H7 (cell line): ENCODE measurements around the gene SIPA1L2. TPM values are rescaled to one million over a fixed set of nuclear protein-coding genes. Genes with fewer than 3 reads are reported as not detected.
"Not testable (repeated sequence)": the region's sequence is repeated elsewhere in the genome, so short reads cannot be mapped to it uniquely, and the experiment has no call there.

Experiments
- DNase-seq: peaks from one replicate; pipeline ENCODE4 v3.0.0; 2012
- H3K27me3 ChIP-seq: 2 replicates; pipeline ENCODE4 v1.6.0; 2011; ENCODE audit warnings: mild to moderate bottlenecking, low read length; ENCODE audit not compliant: control insufficient read depth, insufficient read depth
- H3K36me3 ChIP-seq: replicated peaks from 2 replicates; pipeline ENCODE4 v1.5.1; 2011; ENCODE audit warnings: low read length; ENCODE audit not compliant: control insufficient read depth, insufficient read depth
- H3K4me3 ChIP-seq: 2 replicates; pipeline ENCODE4 v1.5.1; 2011; ENCODE audit warnings: low read depth, mild to moderate bottlenecking, control low read depth, low read length, moderate library complexity; ENCODE audit not compliant: insufficient read depth
- total RNA-seq: library from RNA; depleted of rRNA; stranded (reverse); fragments of >200 nt; shearing (Covaris generic); gene quantifications from 2 replicates; pipeline ENCODE4 v1.2.3, GENCODE V29; 2014

Gene SIPA1L2
- total RNA-seq, 1 experiment from 2014 or later, result 45.6 TPM

- H3K4me3 ChIP-seq, result no peak overlapping the region
- no peaks in the 10 kb centered on the region for H3K27me3 ChIP-seq
- DNase-seq, result no peak
- H3K36me3 ChIP-seq, result no peaks in the 10 kb centered on the region
Measured at GRCh38 chr1:232615306-232615800, 14.6 kb downstream of the SIPA1L2 start.

DNA sequence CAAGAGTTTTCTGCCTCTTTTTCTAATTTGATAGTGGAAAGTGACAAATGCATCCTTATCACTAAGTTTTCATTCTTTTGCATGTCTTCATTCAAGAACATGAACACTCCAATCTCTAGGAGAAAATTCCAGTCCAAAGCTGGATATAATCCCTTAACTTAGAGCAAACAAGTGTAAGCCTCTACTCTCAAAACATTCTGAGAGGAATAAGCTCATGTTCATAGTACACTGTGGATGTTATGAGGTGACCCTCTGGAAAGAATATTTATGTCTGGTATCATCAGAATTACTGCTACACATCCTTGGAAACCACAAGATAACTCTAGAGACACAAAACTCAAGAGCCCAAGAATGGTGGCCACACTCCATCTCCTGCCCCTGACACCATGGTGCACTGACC is 15.1 kb downstream of the SIPA1L2 start:
- no peaks in the 10 kb centered on the region for H3K36me3 ChIP-seq
- H3K4me3 ChIP-seq, result no peak overlapping the region
- H3K27me3 ChIP-seq, result no peaks in the 10 kb centered on the region
- DNase-seq, result no peak

GRCh38 chr1:232613752-232614381 is 16.1 kb downstream of the SIPA1L2 start:
- no peak overlapping the region for H3K4me3 ChIP-seq
- DNase-seq, result no peak
- no peaks in the 10 kb centered on the region for H3K27me3 ChIP-seq
- no peaks in the 10 kb centered on the region for H3K36me3 ChIP-seq

- not testable (repeated sequence) for H3K4me3 ChIP-seq, DNase-seq, H3K27me3 ChIP-seq, H3K36me3 ChIP-seq
Measured at GRCh38 chr1:232612836-232613235, 17.1 kb downstream of the SIPA1L2 start.

DNA sequence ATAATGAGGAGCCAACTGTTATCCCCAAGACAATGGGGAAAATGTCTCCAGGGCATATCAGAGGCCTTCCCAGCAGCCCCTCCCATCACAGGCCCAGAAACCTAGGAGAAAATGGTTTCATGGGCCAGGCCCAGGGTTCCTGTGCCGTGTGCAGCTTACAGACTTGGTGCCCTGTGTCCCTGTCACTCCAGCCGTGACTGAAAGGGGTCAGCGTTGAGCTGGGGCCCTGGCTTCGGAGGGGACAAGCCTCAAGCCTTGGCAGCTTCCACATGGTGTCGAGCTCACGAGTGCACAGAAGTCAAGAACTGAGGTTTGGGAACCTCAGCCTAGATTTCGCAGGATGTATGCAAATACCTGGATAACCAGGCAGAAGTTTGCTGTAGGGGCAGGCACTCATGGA is 18.1 kb downstream of the SIPA1L2 start:
- DNase-seq, result no peak
- no peaks in the 10 kb centered on the region for H3K36me3 ChIP-seq

DNA sequence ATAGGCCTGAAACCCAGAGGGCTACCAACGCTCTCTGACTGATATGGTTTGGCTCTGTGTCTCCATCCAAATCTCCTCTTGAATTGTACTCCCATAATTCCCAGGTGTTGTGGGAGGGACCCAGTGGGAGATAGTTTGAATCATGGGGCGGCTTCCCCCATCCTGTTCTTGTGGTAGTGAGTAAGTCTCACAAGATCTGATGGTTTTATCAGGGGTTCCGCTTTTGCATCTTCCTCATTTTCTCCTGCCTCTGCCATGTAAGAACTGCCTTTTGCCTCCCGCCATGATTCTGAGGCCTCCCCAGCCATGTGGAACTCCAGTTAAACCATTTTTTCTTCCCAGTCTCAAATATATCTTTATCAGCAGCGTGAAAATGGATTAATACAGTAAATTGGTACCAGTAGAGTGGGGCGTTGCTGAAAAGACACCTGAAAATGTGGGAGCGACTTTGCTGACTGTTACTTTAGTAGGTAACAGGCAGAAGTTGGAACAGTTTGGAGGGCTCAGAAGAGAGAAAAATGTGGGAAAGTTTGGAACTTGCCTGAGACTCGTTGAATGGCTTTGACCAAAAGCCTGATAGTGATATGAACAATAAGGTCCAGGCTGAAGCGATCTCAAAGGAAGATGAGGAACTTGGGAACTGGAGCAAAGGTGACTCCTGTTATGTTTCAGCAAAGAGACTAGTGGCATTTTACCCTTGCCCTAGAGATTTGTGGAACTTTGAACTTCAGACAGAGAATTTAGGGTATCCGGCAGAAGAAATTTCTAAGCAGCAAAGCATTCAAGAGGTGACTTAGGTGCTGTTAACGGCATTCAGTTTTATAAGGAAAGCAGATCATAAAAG is 18.8 kb downstream of the SIPA1L2 start:
- H3K27me3 ChIP-seq, DNase-seq, H3K36me3 ChIP-seq, H3K4me3 ChIP-seq: not testable (repeated sequence)

More for the DNA sequence above, 18.1 kb downstream of the SIPA1L2 start:
- H3K4me3 ChIP-seq, result no peak overlapping the region
- H3K27me3 ChIP-seq, result no peaks in the 10 kb centered on the region

DNA sequence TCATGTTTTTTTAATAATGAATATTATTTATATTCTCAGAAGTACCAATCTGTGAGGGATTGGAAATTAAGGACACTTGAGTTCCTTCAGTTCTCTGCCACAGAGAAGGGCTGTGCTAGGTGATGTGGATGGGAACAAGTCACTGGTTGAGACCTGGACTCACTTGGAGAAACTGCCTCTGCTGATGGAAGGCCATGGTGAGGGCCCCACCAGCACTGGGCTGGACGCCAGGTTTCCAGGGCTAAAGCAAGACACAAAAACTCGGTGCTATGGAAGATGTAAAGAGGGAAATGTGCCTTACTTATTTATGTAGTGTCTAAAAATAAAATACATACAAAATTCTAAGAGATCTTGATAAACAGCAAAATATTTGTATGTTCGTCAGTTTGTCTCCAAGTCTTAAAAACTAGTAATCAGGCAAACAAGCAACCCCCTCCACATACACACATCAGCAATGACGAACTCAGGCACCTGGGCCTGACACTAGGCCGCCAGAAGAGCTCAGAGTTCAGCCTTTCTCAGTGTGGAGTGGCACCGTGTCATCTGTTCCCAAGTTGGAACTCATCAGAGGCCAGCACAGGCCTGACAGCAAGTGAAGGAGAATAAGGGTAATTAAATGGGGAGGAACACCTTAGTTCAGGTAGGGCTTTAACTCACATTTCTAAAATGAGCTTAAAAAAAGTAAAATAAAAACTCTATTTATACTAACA is 19.6 kb downstream of the SIPA1L2 start:
- no peaks in the 10 kb centered on the region for H3K27me3 ChIP-seq
- H3K36me3 ChIP-seq, result no peaks in the 10 kb centered on the region
- no peak for DNase-seq
- no peak overlapping the region for H3K4me3 ChIP-seq

DNA sequence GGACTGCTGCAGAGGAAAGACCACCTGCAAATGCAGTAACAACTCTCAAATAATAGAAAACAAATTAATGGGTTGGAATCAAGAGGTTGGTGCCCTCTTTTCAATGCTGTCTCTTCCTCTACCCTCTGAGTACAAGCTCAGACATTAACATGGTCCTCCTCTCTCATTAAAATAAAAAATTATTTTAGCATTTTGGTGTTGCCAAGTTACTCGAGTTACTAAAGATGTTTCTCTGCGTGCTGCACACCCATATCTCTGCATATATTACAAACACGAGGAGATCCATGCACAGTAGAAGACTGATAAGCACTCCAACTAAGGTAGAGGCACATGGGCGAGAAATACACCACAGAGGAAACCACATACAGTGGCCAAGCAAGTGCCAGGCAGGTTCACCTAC is 21.5 kb downstream of the SIPA1L2 start:
- Histone ChIP-seq H3K36me3 (no peaks in the 10 kb centered on the region; the same call in 1 of the 2 replicates), H3K27me3 (no peaks in the 10 kb centered on the region), H3K4me3 (no peak overlapping the region)
- DNase-seq, result no peak

- Histone ChIP-seq H3K36me3 (no peaks in the 10 kb centered on the region; the same call in 1 of the 2 replicates), H3K4me3 (no peak overlapping the region), H3K27me3 (no peaks in the 10 kb centered on the region)
- DNase-seq, result no peak
Measured at GRCh38 chr1:232602622-232603021, 27.3 kb downstream of the SIPA1L2 start.

GRCh38 chr1:232600424-232601258 is 29.3 kb downstream of the SIPA1L2 start:
- no peak overlapping the region for H3K4me3 ChIP-seq
- no peaks in the 10 kb centered on the region for H3K27me3 ChIP-seq
- peak; percentile 37 for DNase-seq
- no peaks in the 10 kb centered on the region; the same call in 1 of the 2 replicates for H3K36me3 ChIP-seq

DNA sequence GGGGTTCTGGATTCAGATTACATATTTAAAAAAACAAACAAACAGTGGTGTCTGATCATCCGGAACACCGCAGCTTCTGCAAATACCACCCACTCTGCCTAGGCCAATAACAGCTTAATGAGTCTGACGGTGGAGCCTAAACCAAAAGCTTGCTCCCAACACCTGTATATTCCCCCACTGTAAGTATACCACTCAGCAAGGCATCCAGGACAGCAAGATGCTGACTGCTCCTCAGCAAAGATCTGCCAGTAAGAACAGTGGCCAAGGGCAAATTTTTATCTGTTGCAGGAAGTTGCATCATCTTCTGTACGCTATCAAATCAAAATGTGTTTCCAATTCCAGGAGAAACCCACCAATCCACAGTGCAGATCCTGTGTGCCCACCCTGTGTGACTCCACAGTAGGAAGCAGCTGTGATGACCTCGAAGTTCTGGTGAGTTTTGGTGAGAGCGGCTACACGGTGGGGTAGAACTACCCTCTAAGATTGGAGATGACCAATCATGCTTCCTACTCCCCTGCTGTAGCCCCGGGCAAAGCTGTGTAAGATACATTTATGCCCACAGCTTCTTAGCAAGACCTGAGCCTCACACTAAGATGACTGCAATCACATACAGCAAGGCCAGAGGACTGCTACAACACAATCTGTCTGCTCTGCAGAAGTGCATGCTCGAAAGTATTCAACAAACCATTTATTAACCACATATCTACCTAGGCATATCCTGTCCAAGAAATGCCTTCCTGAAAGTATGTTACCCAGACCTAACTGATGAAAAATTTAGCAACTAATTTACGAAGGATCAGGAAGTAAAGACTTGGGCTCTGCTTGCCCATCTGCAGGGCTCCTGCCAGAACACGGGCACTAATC is 30.5 kb downstream of the SIPA1L2 start:
- H3K4me3 ChIP-seq, result no peak overlapping the region
- H3K36me3 ChIP-seq, result no peaks in the 10 kb centered on the region; the same call in 1 of the 2 replicates
- no peak for DNase-seq
- no peaks in the 10 kb centered on the region for H3K27me3 ChIP-seq

DNA sequence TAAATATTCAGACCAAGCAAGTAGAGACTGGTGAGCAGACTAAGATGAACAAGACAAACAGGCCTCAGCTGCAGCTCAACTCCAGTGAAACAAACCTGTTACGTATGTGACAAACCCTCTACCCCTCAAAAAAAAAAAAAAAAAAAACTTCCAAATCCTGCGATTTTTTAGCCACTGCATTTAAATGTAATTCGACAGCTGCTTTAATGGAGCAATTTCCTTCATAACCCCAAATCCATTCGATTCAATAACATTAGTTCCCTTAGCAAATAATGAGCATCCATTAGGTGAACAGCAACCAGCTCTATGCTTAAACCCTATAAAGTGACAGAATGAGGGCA is 31.1 kb downstream of the SIPA1L2 start:
- H3K27me3 ChIP-seq, result no peaks in the 10 kb centered on the region
- H3K4me3 ChIP-seq, result no peak overlapping the region
- H3K36me3 ChIP-seq, result no peaks in the 10 kb centered on the region; the same call in 1 of the 2 replicates
- no peak for DNase-seq

DNA sequence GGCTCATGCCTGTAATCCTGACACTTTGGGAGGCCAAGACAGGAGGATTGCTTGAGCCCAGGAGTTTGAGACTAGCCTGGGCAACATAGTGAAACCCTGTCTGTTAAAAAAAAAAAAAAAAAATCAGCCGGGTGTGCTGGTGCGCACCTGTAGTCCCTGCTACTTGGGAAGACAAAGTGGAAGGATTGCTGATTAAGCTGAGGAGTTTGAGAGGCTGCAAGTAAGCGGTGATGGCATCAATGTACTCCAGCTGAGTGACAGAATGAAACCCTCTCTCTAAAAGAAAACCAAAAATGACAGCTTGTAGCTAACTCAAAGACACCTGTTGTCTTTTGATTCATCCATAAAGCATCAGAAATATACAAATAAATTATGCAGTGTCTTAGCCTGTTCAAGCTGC is 31.8 kb downstream of the SIPA1L2 start:
- H3K36me3 ChIP-seq, result no peaks in the 10 kb centered on the region
- no peak for DNase-seq
- no peak overlapping the region for H3K4me3 ChIP-seq
- no peaks in the 10 kb centered on the region for H3K27me3 ChIP-seq
